ENCODE results near the gene ANXA2R. TPM values are rescaled to one million over a fixed set of nuclear protein-coding genes. Genes with fewer than 3 reads are reported as not detected.

The ANXA2R gene
- polyA plus RNA-seq, 2 of the 4 experiments (the other 2 are of a cell fraction) = 1.7 to 2.1 TPM

DNA sequence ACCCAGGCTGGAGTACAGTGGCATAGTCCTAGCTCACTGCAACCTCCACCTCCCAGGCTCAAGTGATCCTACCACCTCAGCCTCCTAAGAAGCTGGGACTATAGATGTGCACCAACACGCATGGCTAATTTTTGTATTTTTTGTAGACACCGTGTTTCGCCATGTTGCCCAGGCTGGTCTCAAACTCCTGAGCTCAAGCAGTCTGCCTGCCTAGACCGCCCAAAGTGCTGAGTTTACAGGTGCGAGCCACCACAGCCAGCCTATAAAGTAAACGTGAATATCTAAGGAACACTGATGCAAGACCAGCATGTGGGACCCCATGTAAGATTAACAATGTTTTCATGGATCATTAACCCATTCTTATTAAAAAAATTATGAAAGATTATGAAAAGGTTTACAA is 15.9 kb downstream of the ANXA2R start:
- Histone ChIP-seq H3K4me1 (no peaks in the 10 kb centered on the region), H3K27ac (no peak overlapping the region), H3K4me3 (no peak overlapping the region), H3K9me3 (no peaks in the 10 kb centered on the region), H3K4me2 (no peak overlapping the region)
- ATAC-seq (no peak), FAIRE-seq (no peak), DNase-seq (ENCODE audit: low read depth in 1 of 2, low spot score in 1 of 2) (no peak)
- TF ChIP-seq PHF8 (IDR thresholded peaks at IDR 0.05; ENCODE audit: borderline replicate concordance, low read depth) = no peak
- no peak for TF ChIP-seq CBX8 (IDR thresholded peaks at IDR 0.05)
- no peak for TF ChIP-seq CEBPB (IDR thresholded peaks at IDR 0.05)
- TF ChIP-seq CHD4 (IDR thresholded peaks at IDR 0.05; ENCODE audit: borderline replicate concordance) = no peak
- no peak for TF ChIP-seq MAZ (IDR thresholded peaks at IDR 0.05; ENCODE audit: borderline replicate concordance, low read depth, low read length)
- no peak for TF ChIP-seq POLR2A (IDR thresholded peaks at IDR 0.05; ENCODE audit: low read length)
- WGBS (ENCODE audit: missing lambda C conversion rate) = 93% methylated on average over 6 of the region's 6 CpGs
- ChIA-PET POLR2A (no interaction called here), CTCF (interaction anchor here (0.6 to 7.0 kb wide), 6 partner anchors 15 to 1155 kb away, joined by 3 to 53 read pairs (median 5); partner anchors contain the start of gene ANXA2R)

- no peak for FAIRE-seq
- no peak overlapping the region for H3K4me3 ChIP-seq
- POLR2A ChIA-PET = interaction anchor here (1.0 to 5.3 kb wide), 2 partner anchors 9 to 13 kb away, joined by 4 to 78 read pairs; no protein-coding TSS in a partner anchor
These were observed 19.0 kb downstream of the ANXA2R start for GRCh38 chr5:43021151-43021550.

GRCh38 chr5:43020399-43020746 is 19.7 kb downstream of the ANXA2R start:
- Histone ChIP-seq H3K9me3 (no peaks in the 10 kb centered on the region), H3K4me3 (peak overlapping the region; percentile 55), H3K27ac (peak overlapping the region; percentile 90 to 96), H3K4me2 (peak overlapping the region; percentile 72), H3K4me1 (peaks cover 18% of the 10 kb centered on the region)
- FAIRE-seq (no peak), DNase-seq (ENCODE audit: low read depth in 1 of 2, low spot score in 1 of 2) (no peak), ATAC-seq (peak; percentile 5 to 30; a peak in 3 of 6 replicates)
- CTCF ChIA-PET = interaction anchor here (0.5 to 8.7 kb wide), 16 partner anchors 8 to 1226 kb away, joined by 3 to 63 read pairs (median 8); no protein-coding TSS in a partner anchor
- no peak for TF ChIP-seq CHD4 (IDR thresholded peaks at IDR 0.05; ENCODE audit: borderline replicate concordance)
- TF ChIP-seq ATOH8 (CRISPR knock-in tag; IDR thresholded peaks at IDR 0.05; ENCODE audit: low read depth) = no peak
- TF ChIP-seq MAFK (IDR thresholded peaks at IDR 0.05; ENCODE audit: partially characterized antibody) = no peak
- TF ChIP-seq ESRRA (IDR thresholded peaks at IDR 0.05; ENCODE audit: borderline replicate concordance, low read length) = no peak
- TF ChIP-seq CHD2 (IDR thresholded peaks at IDR 0.05; ENCODE audit: low read length, partially characterized antibody) = no peak
- peak in 1 of 2 experiments; percentile 26; a peak in 1 of 4 replicates for TF ChIP-seq CEBPB (IDR thresholded peaks at IDR 0.05)
- no peak for TF ChIP-seq HOXB13 (CRISPR knock-in tag; IDR thresholded peaks at IDR 0.05; ENCODE audit: low read depth)
- 41% methylated on average over 11 of the region's 11 CpGs for WGBS (ENCODE audit: missing lambda C conversion rate)
- POLR2A ChIA-PET = interaction anchor here (0.8 to 5.3 kb wide), 10 partner anchors 10 to 464 kb away, joined by 3 to 78 read pairs (median 4); partner anchors contain the start of genes TMEM267 and ZNF131

More at GRCh38 chr5:43021151-43021550, 19.0 kb downstream of the ANXA2R start:
- ATAC-seq (no peak), DNase-seq (ENCODE audit: low read depth in 1 of 2, low spot score in 1 of 2) (no peak)
- no peak overlapping the region for H3K4me2 ChIP-seq
- CTCF ChIA-PET = interaction anchor here (1.1 to 8.7 kb wide), 9 partner anchors 9 to 368 kb away, joined by 3 to 63 read pairs (median 34); no protein-coding TSS in a partner anchor
- WGBS (ENCODE audit: missing lambda C conversion rate) = 86% methylated on average over 2 of the region's 2 CpGs
- no peak overlapping the region for H3K27ac ChIP-seq
- peaks cover 11% of the 10 kb centered on the region for H3K4me1 ChIP-seq
- H3K9me3 ChIP-seq = no peaks in the 10 kb centered on the region
- TF ChIP-seq HES2 (IDR thresholded peaks at IDR 0.05) (no peak), HDAC2 (IDR thresholded peaks at IDR 0.05) (no peak), RARB (CRISPR knock-in tag; IDR thresholded peaks at IDR 0.05) (no peak), POLR2A (IDR thresholded peaks at IDR 0.05; ENCODE audit: low read length) (no peak), ZNF302 (CRISPR knock-in tag; IDR thresholded peaks at IDR 0.05) (no peak), HOXA7 (CRISPR knock-in tag; IDR thresholded peaks at IDR 0.05) (no peak), TFCP2L1 (CRISPR knock-in tag; IDR thresholded peaks at IDR 0.05) (no peak), ZC3H11A (IDR thresholded peaks at IDR 0.05) (no peak), MAX (IDR thresholded peaks at IDR 0.05) (no peak), RAD21 (conservative IDR thresholded peaks at IDR 0.05 in 1 of 2, IDR thresholded peaks at IDR 0.05 in 1 of 2) (no peak), HOXB5 (CRISPR knock-in tag; IDR thresholded peaks at IDR 0.05) (no peak), BHLHE40 (IDR thresholded peaks at IDR 0.05; ENCODE audit: low read depth, low read length) (no peak)
- TF ChIP-seq, protein P1, sequence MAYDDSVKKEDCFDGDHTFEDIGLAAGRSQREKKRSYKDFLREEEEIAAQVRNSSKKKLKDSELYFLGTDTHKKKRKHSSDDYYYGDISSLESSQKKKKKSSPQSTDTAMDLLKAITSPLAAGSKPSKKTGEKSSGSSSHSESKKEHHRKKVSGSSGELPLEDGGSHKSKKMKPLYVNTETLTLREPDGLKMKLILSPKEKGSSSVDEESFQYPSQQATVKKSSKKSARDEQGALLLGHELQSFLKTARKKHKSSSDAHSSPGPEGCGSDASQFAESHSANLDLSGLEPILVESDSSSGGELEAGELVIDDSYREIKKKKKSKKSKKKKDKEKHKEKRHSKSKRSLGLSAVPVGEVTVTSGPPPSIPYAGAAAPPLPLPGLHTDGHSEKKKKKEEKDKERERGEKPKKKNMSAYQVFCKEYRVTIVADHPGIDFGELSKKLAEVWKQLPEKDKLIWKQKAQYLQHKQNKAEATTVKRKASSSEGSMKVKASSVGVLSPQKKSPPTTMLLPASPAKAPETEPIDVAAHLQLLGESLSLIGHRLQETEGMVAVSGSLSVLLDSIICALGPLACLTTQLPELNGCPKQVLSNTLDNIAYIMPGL (CRISPR knock-in tag; IDR thresholded peaks at IDR 0.05; ENCODE audit: borderline replicate concordance) = no peak
